ENCODE data around the gene SYNE2.

The SYNE2 gene

DNA sequence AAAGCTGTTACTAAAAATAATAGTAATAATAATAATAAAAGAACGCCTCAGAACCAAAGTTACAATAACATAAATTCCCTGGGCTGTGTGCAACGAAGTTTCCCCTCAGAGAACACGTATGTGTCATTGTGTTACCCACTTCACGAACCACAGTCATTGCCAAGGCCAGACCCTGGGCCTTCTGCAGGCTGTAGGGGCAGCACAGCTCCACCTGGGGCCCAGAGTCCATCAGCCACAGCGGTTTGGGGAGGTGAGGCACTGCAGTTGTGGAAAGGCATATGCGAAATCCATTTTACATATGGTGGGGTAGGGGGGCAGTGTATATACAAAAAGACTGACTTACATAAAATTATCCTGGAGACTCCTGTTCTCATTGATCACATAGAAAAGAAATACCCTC lies 385.2 kb downstream of the SYNE2 start:
- DNase-seq (ENCODE audit: low read depth), result no peak
- H3K4me3 ChIP-seq (ENCODE audit: low read depth, low read length), result no peak overlapping the region
- TF ChIP-seq, protein P1, sequence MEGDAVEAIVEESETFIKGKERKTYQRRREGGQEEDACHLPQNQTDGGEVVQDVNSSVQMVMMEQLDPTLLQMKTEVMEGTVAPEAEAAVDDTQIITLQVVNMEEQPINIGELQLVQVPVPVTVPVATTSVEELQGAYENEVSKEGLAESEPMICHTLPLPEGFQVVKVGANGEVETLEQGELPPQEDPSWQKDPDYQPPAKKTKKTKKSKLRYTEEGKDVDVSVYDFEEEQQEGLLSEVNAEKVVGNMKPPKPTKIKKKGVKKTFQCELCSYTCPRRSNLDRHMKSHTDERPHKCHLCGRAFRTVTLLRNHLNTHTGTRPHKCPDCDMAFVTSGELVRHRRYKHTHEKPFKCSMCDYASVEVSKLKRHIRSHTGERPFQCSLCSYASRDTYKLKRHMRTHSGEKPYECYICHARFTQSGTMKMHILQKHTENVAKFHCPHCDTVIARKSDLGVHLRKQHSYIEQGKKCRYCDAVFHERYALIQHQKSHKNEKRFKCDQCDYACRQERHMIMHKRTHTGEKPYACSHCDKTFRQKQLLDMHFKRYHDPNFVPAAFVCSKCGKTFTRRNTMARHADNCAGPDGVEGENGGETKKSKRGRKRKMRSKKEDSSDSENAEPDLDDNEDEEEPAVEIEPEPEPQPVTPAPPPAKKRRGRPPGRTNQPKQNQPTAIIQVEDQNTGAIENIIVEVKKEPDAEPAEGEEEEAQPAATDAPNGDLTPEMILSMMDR (IDR thresholded peaks at IDR 0.05; ENCODE audit: low read depth, low read length), result no peak
- no peak for TF ChIP-seq POLR2A (IDR thresholded peaks at IDR 0.05; ENCODE audit: extremely low read depth, insufficient read length)
- TF ChIP-seq MYC (IDR thresholded peaks at IDR 0.05; ENCODE audit: low read depth, low read length), result no peak
- TF ChIP-seq, protein P2, sequence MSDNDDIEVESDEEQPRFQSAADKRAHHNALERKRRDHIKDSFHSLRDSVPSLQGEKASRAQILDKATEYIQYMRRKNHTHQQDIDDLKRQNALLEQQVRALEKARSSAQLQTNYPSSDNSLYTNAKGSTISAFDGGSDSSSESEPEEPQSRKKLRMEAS (IDR thresholded peaks at IDR 0.05; ENCODE audit: low read depth, low read length), result no peak

DNA sequence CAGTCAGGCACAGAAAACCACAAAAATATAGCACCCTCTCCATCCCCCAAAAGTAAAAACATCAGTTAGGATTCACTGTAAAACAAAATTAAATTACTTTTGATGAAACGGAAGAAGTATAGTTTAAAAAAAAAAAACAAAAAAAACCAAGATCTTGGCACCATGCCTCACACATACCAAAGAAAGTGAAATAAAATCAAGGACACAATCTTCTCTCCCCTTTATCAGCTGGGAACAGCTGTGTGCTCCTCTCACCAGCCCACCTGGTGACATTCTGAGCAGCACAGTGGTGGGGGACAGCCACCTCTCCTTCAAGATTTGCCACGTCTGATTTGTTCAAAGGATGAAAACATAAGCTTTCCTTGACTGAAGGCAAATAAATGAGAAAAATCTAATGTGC lies 385.8 kb downstream of the SYNE2 start:
- no peak for TF ChIP-seq MYC (IDR thresholded peaks at IDR 0.05; ENCODE audit: low read depth, low read length)
- TF ChIP-seq, protein P2 (IDR thresholded peaks at IDR 0.05; ENCODE audit: low read depth, low read length), result no peak
- TF ChIP-seq POLR2A (IDR thresholded peaks at IDR 0.05; ENCODE audit: extremely low read depth, insufficient read length), result no peak
- TF ChIP-seq, protein P1 (IDR thresholded peaks at IDR 0.05; ENCODE audit: low read depth, low read length), result no peak
- no peak overlapping the region for H3K4me3 ChIP-seq (ENCODE audit: low read depth, low read length)
- no peak for DNase-seq (ENCODE audit: low read depth)

DNA sequence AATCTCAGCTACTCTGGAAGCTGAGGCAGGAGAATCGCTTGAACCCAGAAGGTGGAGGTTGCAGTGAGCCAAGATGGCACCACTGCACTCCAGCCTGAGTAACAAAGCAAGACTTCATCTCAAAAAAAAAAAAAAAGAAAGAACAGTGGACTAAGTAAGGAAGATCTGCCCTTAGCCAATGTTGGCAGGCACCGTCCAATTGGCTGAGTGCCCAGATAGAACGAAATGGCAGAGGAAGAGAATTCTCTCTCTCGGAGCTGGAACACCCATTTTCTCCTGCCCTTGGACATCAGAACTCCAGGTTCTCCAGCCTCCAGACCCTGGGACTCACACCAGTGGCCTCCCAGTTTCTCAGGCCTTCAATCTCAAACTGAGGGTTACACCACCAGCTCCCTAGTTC lies 391.5 kb downstream of the SYNE2 start:
- DNase-seq (ENCODE audit: low read depth), result no peak
- TF ChIP-seq, protein P1 (IDR thresholded peaks at IDR 0.05; ENCODE audit: low read depth, low read length), result no peak
- TF ChIP-seq MYC (IDR thresholded peaks at IDR 0.05; ENCODE audit: low read depth, low read length) (no peak), POLR2A (IDR thresholded peaks at IDR 0.05; ENCODE audit: extremely low read depth, insufficient read length) (no peak)
- TF ChIP-seq, protein P2 (IDR thresholded peaks at IDR 0.05; ENCODE audit: low read depth, low read length), result no peak
- no peak overlapping the region for H3K4me3 ChIP-seq (ENCODE audit: low read depth, low read length)

DNA sequence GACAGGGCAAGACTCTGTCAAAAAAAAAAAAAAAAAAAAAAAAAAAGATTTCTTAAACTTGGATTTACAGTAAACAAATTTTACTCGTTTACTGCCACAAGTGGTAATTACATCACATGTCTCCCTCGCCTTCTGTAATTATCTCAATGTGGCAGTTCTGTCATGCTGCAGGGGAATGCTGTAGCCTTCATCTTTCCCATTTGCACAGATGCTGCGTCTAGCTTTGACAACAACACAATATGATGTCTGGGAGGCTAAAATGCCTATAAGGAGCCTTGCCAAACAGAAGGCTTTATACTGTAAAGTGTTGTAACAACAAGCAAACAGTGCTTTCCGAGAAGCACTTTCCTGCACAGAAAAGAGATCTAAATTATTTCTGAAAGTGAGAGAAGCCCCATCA lies 392.7 kb downstream of the SYNE2 start:
- TF ChIP-seq, protein P1 (IDR thresholded peaks at IDR 0.05; ENCODE audit: low read depth, low read length), result no peak
- TF ChIP-seq, protein P2 (IDR thresholded peaks at IDR 0.05; ENCODE audit: low read depth, low read length), result no peak
- TF ChIP-seq MYC (IDR thresholded peaks at IDR 0.05; ENCODE audit: low read depth, low read length) (no peak), POLR2A (IDR thresholded peaks at IDR 0.05; ENCODE audit: extremely low read depth, insufficient read length) (no peak)
- no peak overlapping the region for H3K4me3 ChIP-seq (ENCODE audit: low read depth, low read length)
- no peak for DNase-seq (ENCODE audit: low read depth)

DNA sequence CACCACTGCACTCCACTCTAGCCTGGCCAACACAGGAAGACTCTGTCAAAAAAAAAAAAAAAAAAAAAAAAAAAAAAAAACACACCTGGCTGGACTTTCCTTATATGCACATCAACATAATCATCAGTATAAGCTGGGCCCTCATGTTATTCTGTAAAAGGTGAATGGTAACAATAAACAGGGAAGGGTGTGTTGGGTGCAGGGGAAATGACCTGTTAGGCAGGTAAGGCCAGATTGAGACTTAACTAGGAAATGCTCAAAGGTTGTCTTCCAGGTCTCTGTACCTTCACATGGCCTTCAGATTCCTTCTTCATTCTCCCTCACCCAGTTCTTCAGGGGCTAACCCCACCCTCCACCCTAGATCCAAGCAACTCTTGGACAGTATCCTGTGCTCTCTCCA lies 393.9 kb downstream of the SYNE2 start:
- DNase-seq (ENCODE audit: low read depth), result no peak
- TF ChIP-seq MYC (IDR thresholded peaks at IDR 0.05; ENCODE audit: low read depth, low read length) (no peak), POLR2A (IDR thresholded peaks at IDR 0.05; ENCODE audit: extremely low read depth, insufficient read length) (no peak)
- TF ChIP-seq, protein P2 (IDR thresholded peaks at IDR 0.05; ENCODE audit: low read depth, low read length), result no peak
- TF ChIP-seq, protein P1 (IDR thresholded peaks at IDR 0.05; ENCODE audit: low read depth, low read length), result no peak
- no peak overlapping the region for H3K4me3 ChIP-seq (ENCODE audit: low read depth, low read length)

DNA sequence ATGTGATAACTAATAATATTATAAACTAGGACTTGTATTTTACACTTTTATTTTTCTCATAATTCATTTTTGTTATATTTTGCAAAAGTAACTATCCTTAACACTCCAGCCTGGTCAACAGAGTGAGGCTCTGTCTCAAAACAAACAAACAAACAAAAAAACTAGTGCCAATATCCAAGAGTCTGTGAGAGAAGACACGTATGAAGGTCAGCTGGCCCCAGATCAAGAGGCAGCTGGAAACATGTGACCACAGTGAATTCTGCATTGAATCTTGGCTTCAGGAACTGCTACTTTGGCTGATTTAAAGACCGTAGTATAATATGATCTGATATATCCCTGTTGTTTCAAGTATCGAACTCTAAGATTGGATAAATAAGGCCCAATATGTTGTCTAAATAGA lies 394.4 kb downstream of the SYNE2 start:
- no peak overlapping the region for H3K4me3 ChIP-seq (ENCODE audit: low read depth, low read length)
- DNase-seq (ENCODE audit: low read depth), result no peak
- TF ChIP-seq MYC (IDR thresholded peaks at IDR 0.05; ENCODE audit: low read depth, low read length) (no peak), POLR2A (IDR thresholded peaks at IDR 0.05; ENCODE audit: extremely low read depth, insufficient read length) (no peak)
- TF ChIP-seq, protein P2 (IDR thresholded peaks at IDR 0.05; ENCODE audit: low read depth, low read length), result no peak
- TF ChIP-seq, protein P1 (IDR thresholded peaks at IDR 0.05; ENCODE audit: low read depth, low read length), result no peak

Data from NB4 (cell line).